Spleen (tissue), 11 donors: ENCODE data around the gene ARID5B. TPM values are rescaled to one million over a fixed set of nuclear protein-coding genes. Genes with fewer than 3 reads are reported as not detected.
A peak's percentile ranks its signal among the peaks of the same experiment; 100 is the strongest.

Source experiments
- DNase-seq: peaks from one replicate; pipeline ENCODE4 v3.0.0-alpha.2; 2020
- H3K27ac ChIP-seq, 8 donors: fragments of 200-600 bp; sonication (generic) in 7 of 8; 1 replicate in 4 of 8; 2 replicates in 4 of 8; pipeline versions ENCODE4 v1.5.0 to v1.8.0; 2016 to 2021; ENCODE audit warnings: inconsistent platforms in 4 of 8, mild to moderate bottlenecking in 4 of 8, moderate library complexity in 1 of 8
- H3K27me3 ChIP-seq, 7 donors: fragments of 200-600 bp; sonication (generic) in 6 of 7; replicated peaks in 1 of 7; 1 replicate in 4 of 7; 2 replicates in 3 of 7; pipeline versions ENCODE4 v1.5.0 to v1.8.0; 2016 to 2021; ENCODE audit warnings: inconsistent platforms in 3 of 7, mild to moderate bottlenecking in 1 of 7
- H3K36me3 ChIP-seq, 6 donors: fragments of 200-600 bp; sonication (generic) in 5 of 6; 1 replicate in 4 of 6; 2 replicates in 2 of 6; pipeline versions ENCODE4 v1.5.0 to v1.8.0; 2016 to 2021; ENCODE audit warnings: inconsistent platforms in 2 of 6
- H3K4me1 ChIP-seq, 6 donors: fragments of 200-600 bp; sonication (generic) in 5 of 6; 1 replicate in 3 of 6; 2 replicates in 3 of 6; pipeline versions ENCODE4 v1.5.0 to v1.8.0; 2016 to 2021; ENCODE audit warnings: inconsistent platforms in 3 of 6
- H3K4me3 ChIP-seq, 8 donors: fragments of 200-600 bp; sonication (generic) in 7 of 8; 1 replicate in 4 of 8; 2 replicates in 4 of 8; pipeline versions ENCODE4 v1.5.0 to v1.8.0; 2016 to 2021; ENCODE audit warnings: inconsistent platforms in 4 of 8, mild to moderate bottlenecking in 4 of 8, moderate library complexity in 2 of 8
- H3K9me3 ChIP-seq, 8 donors: fragments of 200-600 bp; sonication (generic) in 7 of 8; 1 replicate in 4 of 8; 2 replicates in 4 of 8; pipeline versions ENCODE4 v1.5.0 to v1.8.0; 2016 to 2021; ENCODE audit warnings: inconsistent platforms in 4 of 8
- POLR2A ChIP-seq, 3 donors: fragments of 450-650 bp; IDR thresholded peaks; one replicate each; pipeline ENCODE4 v1.5.1; 2017; ENCODE audit warnings: antibody characterized with exemption in 3 of 3, mild to moderate bottlenecking in 1 of 3
- POLR2AphosphoS5 ChIP-seq, 3 donors: sonication (generic); formaldehyde crosslinking; IDR thresholded peaks; one replicate each; pipeline ENCODE4 v1.5.1; 2017; ENCODE audit warnings: antibody characterized with exemption in 3 of 3
- WGBS, 5 donors: extraction: QIAGEN DNeasy Blood & Tissue Kit in 3 of 5; methylation state at CpG; one replicate each; pipeline versions ENCODE4 v1.1.5 to v1.1.7; 2013 to 2018; 5-methylcytosine and 5-hydroxymethylcytosine counted together
- intact Hi-C: fragments of 100-400 bp; cut with DNase I; formaldehyde crosslinking; loops from one replicate; pipeline ENCODE4 v1.15.0; 2023; ENCODE audit warnings: low total_unique reads
- polyA plus RNA-seq, 3 donors: library from polyadenylated mRNA; stranded (reverse); fragments of 200-250 nt; gene quantifications; one replicate each; pipeline ENCODE4 v1.2.1, GENCODE V29; 2013
- total RNA-seq, 7 donors: library from RNA; depleted of rRNA in 3 of 7; stranded (reverse); fragments of >200 nt in 3 of 7; fragmentation: NEBNext Ultra II Directional in 4 of 7; extraction: Animal tissue kit (Norgen Biotek cat#: 25700) in 4 of 7; gene quantifications; one replicate each; pipeline versions ENCODE4 v1.1.0 to v1.2.1, GENCODE V29; 2016 to 2021
- TF ChIP-seq, protein P1 (sequence below), 11 experiments: fragments of 200-600 bp in 7 of 11; fragments of 450-650 bp in 4 of 11; sonication (generic) in 4 of 11; IDR thresholded peaks in 8 of 11; conservative IDR thresholded peaks in 3 of 11; 1 replicate in 7 of 11; 2 replicates in 4 of 11; pipeline versions ENCODE4 v1.4.0 to v1.8.0; 2016 to 2021; ENCODE audit warnings: antibody characterized with exemption in 11 of 11, inconsistent platforms in 4 of 11, mild to moderate bottlenecking in 1 of 11
- donor health status: healthy with polysubstance abuse.
- donor health status: DM: no; HTN: no; CAD: no; lungs with moderate emphysema.
- donor health status: DM: no; HTN: no; CAD: no.
- donor health status: Bipolar disorder and iron deficiency.
- donor health status: healthy.
- donor health status: DM: no; HTN: no; CAD: no.
- donor health status: DM: yes; HTN: yes; CAD: no.

ARID5B gene
- total and polyA plus RNA-seq, 10 donors: 5.6 to 70.7 (median 46.2) TPM

- no peaks in the 10 kb centered on the region for H3K9me3 ChIP-seq
- WGBS, 5 donors: 83 to 93% (median 88%) methylated on average over 3 of the region's 3 CpGs
- peak overlapping the region; percentile 40 to 90 (median 84) for H3K27ac ChIP-seq
- H3K27me3 ChIP-seq: no peaks in the 10 kb centered on the region
- peak overlapping the region in 1 of 8 donors; percentile 65 for H3K4me3 ChIP-seq
- DNase-seq: no peak
- TF ChIP-seq POLR2A (IDR thresholded peaks at IDR 0.05) (no peak), POLR2AphosphoS5 (IDR thresholded peaks at IDR 0.05) (no peak)
- TF ChIP-seq, protein P1, sequence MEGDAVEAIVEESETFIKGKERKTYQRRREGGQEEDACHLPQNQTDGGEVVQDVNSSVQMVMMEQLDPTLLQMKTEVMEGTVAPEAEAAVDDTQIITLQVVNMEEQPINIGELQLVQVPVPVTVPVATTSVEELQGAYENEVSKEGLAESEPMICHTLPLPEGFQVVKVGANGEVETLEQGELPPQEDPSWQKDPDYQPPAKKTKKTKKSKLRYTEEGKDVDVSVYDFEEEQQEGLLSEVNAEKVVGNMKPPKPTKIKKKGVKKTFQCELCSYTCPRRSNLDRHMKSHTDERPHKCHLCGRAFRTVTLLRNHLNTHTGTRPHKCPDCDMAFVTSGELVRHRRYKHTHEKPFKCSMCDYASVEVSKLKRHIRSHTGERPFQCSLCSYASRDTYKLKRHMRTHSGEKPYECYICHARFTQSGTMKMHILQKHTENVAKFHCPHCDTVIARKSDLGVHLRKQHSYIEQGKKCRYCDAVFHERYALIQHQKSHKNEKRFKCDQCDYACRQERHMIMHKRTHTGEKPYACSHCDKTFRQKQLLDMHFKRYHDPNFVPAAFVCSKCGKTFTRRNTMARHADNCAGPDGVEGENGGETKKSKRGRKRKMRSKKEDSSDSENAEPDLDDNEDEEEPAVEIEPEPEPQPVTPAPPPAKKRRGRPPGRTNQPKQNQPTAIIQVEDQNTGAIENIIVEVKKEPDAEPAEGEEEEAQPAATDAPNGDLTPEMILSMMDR (IDR thresholded peaks at IDR 0.05 in 8 of 11, conservative IDR thresholded peaks at IDR 0.05 in 3 of 11): no peak
- peaks cover 43 to 100% (median 83%) of the 10 kb centered on the region in 6 donors for H3K4me1 ChIP-seq
- H3K36me3 ChIP-seq: peaks cover 0 to 64% (median 22%) of the 10 kb centered on the region in 6 donors
- intact Hi-C loops: no loop called here
Observed at GRCh38 chr10:62056698-62057097, 155.2 kb downstream of the ARID5B start.

- peak overlapping the region; percentile 2 to 90 (median 84) for H3K27ac ChIP-seq
- TF ChIP-seq POLR2A (IDR thresholded peaks at IDR 0.05) (no peak), POLR2AphosphoS5 (IDR thresholded peaks at IDR 0.05) (no peak)
- TF ChIP-seq, protein P1 (IDR thresholded peaks at IDR 0.05 in 8 of 11, conservative IDR thresholded peaks at IDR 0.05 in 3 of 11): no peak
- 72 to 84% (median 80%) methylated on average over 3 of the region's 3 CpGs for WGBS, 5 donors
- H3K9me3 ChIP-seq: no peaks in the 10 kb centered on the region
- intact Hi-C loops: no loop called here
- H3K4me1 ChIP-seq: peaks cover 44 to 98% (median 79%) of the 10 kb centered on the region in 6 donors
- H3K27me3 ChIP-seq: no peaks in the 10 kb centered on the region
- peaks cover 0 to 64% (median 19%) of the 10 kb centered on the region in 6 donors for H3K36me3 ChIP-seq
- DNase-seq: no peak
- H3K4me3 ChIP-seq: peak overlapping the region in 1 of 8 donors; percentile 65
Observed at GRCh38 chr10:62057359-62057758, 155.9 kb downstream of the ARID5B start.

DNA sequence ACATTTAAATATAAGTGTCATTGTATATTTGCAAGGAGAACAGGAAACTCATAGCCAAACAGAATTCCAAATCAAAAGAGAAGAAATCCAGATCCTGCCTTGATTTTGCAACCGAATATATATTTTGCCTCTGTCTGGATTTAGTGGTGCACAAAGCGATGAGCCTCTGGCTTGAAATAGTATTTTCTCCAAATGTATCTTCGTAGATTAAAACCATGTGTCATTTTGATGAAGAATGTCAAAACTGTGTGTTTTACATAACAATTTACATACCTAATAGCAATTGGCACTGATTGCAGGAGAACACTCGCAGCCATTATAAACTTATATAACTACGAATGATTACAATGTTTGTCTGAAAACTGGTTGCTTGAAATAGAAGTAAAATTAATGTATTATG, 156.4 kb downstream of the ARID5B start:
- Histone ChIP-seq H3K36me3 (peaks cover 0 to 61% (median 15%) of the 10 kb centered on the region in 6 donors), H3K27me3 (no peaks in the 10 kb centered on the region), H3K4me3 (peak overlapping the region in 1 of 8 donors; percentile 7), H3K9me3 (no peaks in the 10 kb centered on the region), H3K4me1 (peaks cover 41 to 94% (median 76%) of the 10 kb centered on the region in 6 donors), H3K27ac (peak overlapping the region; percentile 2 to 90 (median 84))
- DNase-seq: no peak
- no peak for TF ChIP-seq POLR2A (IDR thresholded peaks at IDR 0.05)
- no peak for TF ChIP-seq POLR2AphosphoS5 (IDR thresholded peaks at IDR 0.05)
- TF ChIP-seq, protein P1 (IDR thresholded peaks at IDR 0.05 in 8 of 11, conservative IDR thresholded peaks at IDR 0.05 in 3 of 11): no peak
- intact Hi-C loops: no loop called here
- WGBS, 5 donors: 79 to 90% (median 84%) methylated on average over 5 of the region's 5 CpGs

- Histone ChIP-seq H3K4me1 (peaks cover 40 to 87% (median 70%) of the 10 kb centered on the region in 6 donors), H3K36me3 (peaks cover 0 to 62% (median 15%) of the 10 kb centered on the region in 6 donors), H3K9me3 (no peaks in the 10 kb centered on the region), H3K27me3 (no peaks in the 10 kb centered on the region), H3K4me3 (peak overlapping the region in 1 of 8 donors; percentile 30), H3K27ac (peak overlapping the region in 7 of 8 donors; percentile 66 to 90 (median 86))
- DNase-seq: no peak
- no peak for TF ChIP-seq POLR2AphosphoS5 (IDR thresholded peaks at IDR 0.05)
- TF ChIP-seq POLR2A (IDR thresholded peaks at IDR 0.05): no peak
- TF ChIP-seq, protein P1 (IDR thresholded peaks at IDR 0.05 in 8 of 11, conservative IDR thresholded peaks at IDR 0.05 in 3 of 11): no peak
- 39 to 65% (median 44%) methylated on average over 2 of the region's 2 CpGs for WGBS, 5 donors
- intact Hi-C loops: no loop called here
Observed at GRCh38 chr10:62058476-62058875, 157.0 kb downstream of the ARID5B start.
